ENCODE measurements around the gene GFOD2. TPM values are rescaled to one million over a fixed set of nuclear protein-coding genes. Genes with fewer than 3 reads are reported as not detected.

GFOD2 gene
- total and polyA plus RNA-seq, 7 experiments from 2014 or later, result 4.6 to 14.6 (median 11.4) TPM

GRCh38 chr16:67636713-67637112 lies 82.4 kb downstream of the GFOD2 start:
- ATAC-seq, result no peak

DNA sequence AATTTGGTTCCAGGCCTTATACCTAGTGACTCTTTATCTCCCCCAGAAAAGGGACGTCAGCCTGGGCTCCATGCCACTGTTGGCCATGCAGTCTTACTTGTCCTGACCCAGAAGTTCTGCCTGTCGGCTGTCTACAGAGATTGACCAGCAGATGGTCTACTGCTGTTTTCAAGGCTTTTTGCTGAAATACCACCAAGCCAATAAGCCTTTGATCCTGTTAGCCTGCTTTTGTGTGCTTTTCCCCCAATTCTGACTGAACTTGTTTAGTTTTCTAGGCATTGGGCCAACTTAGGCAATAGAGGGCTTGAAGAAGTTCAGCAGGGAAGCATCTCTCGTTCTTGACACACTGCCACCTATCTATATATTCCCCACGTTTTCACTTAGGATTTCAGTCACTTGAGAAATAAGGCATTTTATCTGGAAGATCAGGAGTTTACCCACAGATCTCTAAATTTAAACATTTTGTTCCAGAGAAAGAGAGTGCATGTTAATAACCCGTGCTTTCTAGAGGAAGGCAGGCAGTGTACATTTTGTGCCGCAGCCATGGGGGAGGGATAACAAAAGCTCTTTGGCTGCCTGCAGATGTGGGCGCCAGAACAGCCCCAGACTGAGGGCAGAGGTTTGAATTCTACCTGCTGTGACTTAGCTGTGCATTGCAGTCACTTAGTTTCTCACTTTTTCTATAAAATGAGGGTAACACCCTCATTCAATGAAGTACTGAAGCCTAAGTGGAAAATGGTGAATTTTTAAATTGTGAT lies 86.5 kb downstream of the GFOD2 start:
- Mint-ChIP-seq H3K36me3 (peaks cover 8 to 40% (median 22%) of the 10 kb centered on the region in 5 donors), H3K27ac (peak overlapping the region in 6 of 9 donors; percentile 4 to 81 (median 54)), H3K4me3 (no peak overlapping the region), H3K9me3 (no peaks in the 10 kb centered on the region), H3K4me1 (no peaks in the 10 kb centered on the region), H3K27me3 (no peaks in the 10 kb centered on the region)
- intact Hi-C loops (cut with micrococcal nuclease), result no loop called here
- H3K4me3 ChIP-seq (ENCODE audit: low read length), result no peak overlapping the region
- H3K4me1 ChIP-seq (ENCODE audit: control insufficient read depth in 2 of 2, insufficient read depth in 2 of 2, low read length in 2 of 2), result no peaks in the 10 kb centered on the region
- no peaks in the 10 kb centered on the region for H3K27me3 ChIP-seq (ENCODE audit: control insufficient read depth in 2 of 2, insufficient read depth in 2 of 2, low read length in 2 of 2)
- ChIA-PET POLR2A (interaction anchor here (1.4 kb wide), 1 partner anchor 11 kb away, joined by 4 read pairs; no protein-coding TSS in a partner anchor), CTCF (no interaction called here)
- H3K9me3 ChIP-seq (ENCODE audit: control insufficient read depth in 2 of 3, low read length in 3 of 3), result no peaks in the 10 kb centered on the region
- ATAC-seq (no peak), DNase-seq (no peak)
- H3K27ac ChIP-seq (ENCODE audit: low read depth, low read length), result no peak overlapping the region
- peaks cover 7 to 75% (median 30%) of the 10 kb centered on the region in 3 experiments for H3K36me3 ChIP-seq (ENCODE audit: control insufficient read depth in 2 of 3, insufficient read depth in 3 of 3, low read length in 3 of 3)

More at GRCh38 chr16:67636713-67637112, 82.4 kb downstream of the GFOD2 start:
- Histone ChIP-seq H3K27me3 (ENCODE audit: control insufficient read depth in 2 of 2, insufficient read depth in 2 of 2, low read length in 2 of 2) (no peaks in the 10 kb centered on the region), H3K36me3 (ENCODE audit: control insufficient read depth in 2 of 3, insufficient read depth in 3 of 3, low read length in 3 of 3) (peaks cover 19 to 63% (median 29%) of the 10 kb centered on the region in 3 experiments), H3K4me3 (ENCODE audit: low read length) (no peak overlapping the region), H3K27ac (ENCODE audit: low read depth, low read length) (no peak overlapping the region), H3K9me3 (ENCODE audit: control insufficient read depth in 2 of 3, low read length in 3 of 3) (no peaks in the 10 kb centered on the region), H3K4me1 (ENCODE audit: control insufficient read depth in 2 of 2, insufficient read depth in 2 of 2, low read length in 2 of 2) (no peaks in the 10 kb centered on the region)
- no peaks in the 10 kb centered on the region for H3K4me1 Mint-ChIP-seq
- no peaks in the 10 kb centered on the region for H3K9me3 Mint-ChIP-seq
- H3K4me3 Mint-ChIP-seq, result no peak overlapping the region
- peaks cover 9 to 23% (median 13%) of the 10 kb centered on the region in 5 donors for H3K36me3 Mint-ChIP-seq
- ChIA-PET POLR2A (no interaction called here), CTCF (interaction anchor here (1.9 kb wide), 1 partner anchor 9 kb away, joined by 4 read pairs; the partner anchor contains the start of gene CARMIL2)
- no peak overlapping the region for H3K27ac Mint-ChIP-seq
- no peak for DNase-seq
- intact Hi-C loops (cut with micrococcal nuclease), result no loop called here
- no peaks in the 10 kb centered on the region for H3K27me3 Mint-ChIP-seq

- Histone ChIP-seq H3K4me1 (ENCODE audit: control insufficient read depth in 2 of 2, insufficient read depth in 2 of 2, low read length in 2 of 2) (no peaks in the 10 kb centered on the region), H3K36me3 (ENCODE audit: control insufficient read depth in 2 of 3, insufficient read depth in 3 of 3, low read length in 3 of 3) (peaks cover 14 to 82% (median 39%) of the 10 kb centered on the region in 3 experiments), H3K9me3 (ENCODE audit: control insufficient read depth in 2 of 3, low read length in 3 of 3) (no peaks in the 10 kb centered on the region), H3K27ac (ENCODE audit: low read depth, low read length) (no peak overlapping the region), H3K27me3 (ENCODE audit: control insufficient read depth in 2 of 2, insufficient read depth in 2 of 2, low read length in 2 of 2) (no peaks in the 10 kb centered on the region), H3K4me3 (ENCODE audit: low read length) (no peak overlapping the region)
- ChIA-PET CTCF (interaction anchor here (1.0 kb wide), 1 partner anchor 81 kb away, joined by 3 read pairs; no protein-coding TSS in a partner anchor), POLR2A (interaction anchor here (0.9 to 1.0 kb wide), 2 partner anchors 59 to 81 kb away, joined by 3 read pairs; no protein-coding TSS in a partner anchor)
- H3K4me1 Mint-ChIP-seq, result no peaks in the 10 kb centered on the region
- intact Hi-C loops (cut with micrococcal nuclease), result no loop called here
- H3K27ac Mint-ChIP-seq, result peak overlapping the region in 2 of 9 donors; percentile 9 to 18
- no peak overlapping the region for H3K4me3 Mint-ChIP-seq
- peaks cover 8 to 41% (median 25%) of the 10 kb centered on the region in 5 donors for H3K36me3 Mint-ChIP-seq
- ATAC-seq (no peak), DNase-seq (no peak)
- no peaks in the 10 kb centered on the region for H3K9me3 Mint-ChIP-seq
- H3K27me3 Mint-ChIP-seq, result no peaks in the 10 kb centered on the region
Observed at GRCh38 chr16:67628216-67628615, 90.9 kb downstream of the GFOD2 start.

Other genes starting within 250 kb of the GFOD2 start
- gene ATP6V0D1, start 238.2 kb downstream of the GFOD2 start, total RNA-seq, result 100 to 1,000 TPM in 1 of 5 experiments, 10 to 100 TPM in 4; 35.8 to 104 (median 54.7) TPM
- gene ATP6V0D1, start 238.2 kb downstream of the GFOD2 start, polyA plus RNA-seq, result 100 to 1,000 TPM in 1 of 2 donors, 10 to 100 TPM in 1; 61.5 to 102 TPM
- gene AGRP, start 235.8 kb downstream of the GFOD2 start, total RNA-seq, result not detected
- not detected for gene AGRP, start 235.8 kb downstream of the GFOD2 start, polyA plus RNA-seq
- 100 to 1,000 TPM in 1 of 5 experiments, 10 to 100 TPM in 4; 39.7 to 103 (median 48.9) TPM for gene RIPOR1, start 190.5 kb downstream of the GFOD2 start, total RNA-seq
- 1 to 10 TPM; 2.5 to 5.0 TPM for gene RIPOR1, start 190.5 kb downstream of the GFOD2 start, polyA plus RNA-seq
- 10 to 100 TPM; 51.4 to 78.6 (median 67.3) TPM for gene CTCF, start 156.8 kb downstream of the GFOD2 start, total RNA-seq
- gene CTCF, start 156.8 kb downstream of the GFOD2 start, polyA plus RNA-seq, result 10 to 100 TPM; 49.8 to 59.8 TPM
- gene CARMIL2, start 74.2 kb downstream of the GFOD2 start, total RNA-seq, result 100 to 1,000 TPM; 140 to 245 (median 215) TPM
- gene CARMIL2, start 74.2 kb downstream of the GFOD2 start, polyA plus RNA-seq, result 10 to 100 TPM; 12.7 to 28.7 TPM
- 10 to 100 TPM; 29.3 to 44.1 (median 34.4) TPM for gene ACD, start 59.1 kb downstream of the GFOD2 start, total RNA-seq
- 10 to 100 TPM; 25.4 to 33.2 TPM for gene ACD, start 59.1 kb downstream of the GFOD2 start, polyA plus RNA-seq
- gene PARD6A, start 58.4 kb downstream of the GFOD2 start, total RNA-seq, result 10 to 100 TPM in 1 of 5 experiments, 1 to 10 TPM in 4; 4.5 to 11.2 (median 4.7) TPM
- 10 to 100 TPM in 1 of 2 donors, 1 to 10 TPM in 1; 9.3 to 15.1 TPM for gene PARD6A, start 58.4 kb downstream of the GFOD2 start, polyA plus RNA-seq
- gene ENKD1, start 52.6 kb downstream of the GFOD2 start, total RNA-seq, result 1 to 10 TPM; 4.9 to 8.3 (median 7.8) TPM
- 1 to 10 TPM; 1.1 to 2.5 TPM for gene ENKD1, start 52.6 kb downstream of the GFOD2 start, polyA plus RNA-seq
- 1 to 10 TPM; 4.3 to 6.4 (median 4.7) TPM for gene C16orf86, start 52.5 kb downstream of the GFOD2 start, total RNA-seq
- 1 to 10 TPM; 3.5 to 5.7 TPM for gene C16orf86, start 52.5 kb downstream of the GFOD2 start, polyA plus RNA-seq
- gene RANBP10, start 87.2 kb upstream of the GFOD2 start, total RNA-seq, result 10 to 100 TPM; 22.3 to 26.6 (median 24.7) TPM
- gene RANBP10, start 87.2 kb upstream of the GFOD2 start, polyA plus RNA-seq, result 10 to 100 TPM in 1 of 2 donors, 1 to 10 TPM in 1; 9.3 to 13.5 TPM
- 1 to 10 TPM in 1 of 5 experiments, under 1 TPM in 4; 0.24 to 1.1 (median 0.54) TPM for gene TSNAXIP1, start 87.6 kb upstream of the GFOD2 start, total RNA-seq
- not detected for gene TSNAXIP1, start 87.6 kb upstream of the GFOD2 start, polyA plus RNA-seq
- 10 to 100 TPM; 29.0 to 62.7 (median 44.6) TPM for gene THAP11, start 123.0 kb upstream of the GFOD2 start, total RNA-seq
- 100 to 1,000 TPM; 134 to 204 TPM for gene THAP11, start 123.0 kb upstream of the GFOD2 start, polyA plus RNA-seq
- gene NUTF2, start 127.6 kb upstream of the GFOD2 start, total RNA-seq, result 100 to 1,000 TPM in 1 of 5 experiments, 10 to 100 TPM in 4; 34.7 to 125 (median 40.4) TPM
- 100 to 1,000 TPM in 1 of 2 donors, 10 to 100 TPM in 1; 98.0 to 118 TPM for gene NUTF2, start 127.6 kb upstream of the GFOD2 start, polyA plus RNA-seq
- 100 to 1,000 TPM in 3 of 5 experiments, 10 to 100 TPM in 2; 56.7 to 128 (median 100) TPM for gene CENPT, start 128.4 kb upstream of the GFOD2 start, total RNA-seq
- gene CENPT, start 128.4 kb upstream of the GFOD2 start, polyA plus RNA-seq, result 10 to 100 TPM; 11.8 to 22.7 TPM
- gene EDC4, start 153.7 kb upstream of the GFOD2 start, total RNA-seq, result 100 to 1,000 TPM; 103 to 166 (median 122) TPM
- 10 to 100 TPM; 34.8 to 52.4 TPM for gene EDC4, start 153.7 kb upstream of the GFOD2 start, polyA plus RNA-seq
- gene NRN1L, start 165.6 kb upstream of the GFOD2 start, total RNA-seq, result 1 to 10 TPM; 1.1 to 6.4 (median 3.2) TPM
- gene NRN1L, start 165.6 kb upstream of the GFOD2 start, polyA plus RNA-seq, result not detected
- 10 to 100 TPM; 18.0 to 28.5 (median 23.3) TPM for gene PSKH1, start 173.9 kb upstream of the GFOD2 start, total RNA-seq
- gene PSKH1, start 173.9 kb upstream of the GFOD2 start, polyA plus RNA-seq, result 10 to 100 TPM; 20.7 to 34.0 TPM
- gene CTRL, start 212.5 kb upstream of the GFOD2 start, total RNA-seq, result 10 to 100 TPM in 2 of 5 experiments, 1 to 10 TPM in 3; 7.9 to 15.1 (median 9.3) TPM
- gene CTRL, start 212.5 kb upstream of the GFOD2 start, polyA plus RNA-seq, result 1 to 10 TPM; 1.3 to 2.5 TPM
- 100 to 1,000 TPM; 101 to 370 (median 142) TPM for gene PSMB10, start 217.5 kb upstream of the GFOD2 start, total RNA-seq
- 100 to 1,000 TPM; 522 to 542 TPM for gene PSMB10, start 217.5 kb upstream of the GFOD2 start, polyA plus RNA-seq
- 10 to 100 TPM in 4 of 5 experiments, 1 to 10 TPM in 1; 9.4 to 23.6 (median 19.6) TPM for gene LCAT, start 224.8 kb upstream of the GFOD2 start, total RNA-seq
- 1 to 10 TPM in 1 of 2 donors, under 1 TPM in 1; 0.33 to 1.5 TPM for gene LCAT, start 224.8 kb upstream of the GFOD2 start, polyA plus RNA-seq
- 10 to 100 TPM; 22.8 to 44.4 (median 31.3) TPM for gene SLC12A4, start 249.3 kb upstream of the GFOD2 start, total RNA-seq
- gene SLC12A4, start 249.3 kb upstream of the GFOD2 start, polyA plus RNA-seq, result 1 to 10 TPM; 3.8 to 8.0 TPM

All from naive thymus-derived CD4-positive, alpha-beta T cell (primary cell).